K562 (cell line): ENCODE measurements around the gene CNTN4. TPM values are rescaled to one million over a fixed set of nuclear protein-coding genes. Genes with fewer than 3 reads are reported as not detected.

ENCODE experiments used
- ATAC-seq: fragments of 200-7000 bp; cut with Tn5 transposase; 3 replicates; pipeline ENCODE4 v1.9.1; 2020; ENCODE audit warnings: moderate library complexity
- BruUV-seq: library from RNA; stranded (reverse); fragments of 400-500 nt; replicated peaks from 2 replicates; lab custom pipeline; 2021; lab: Mats Ljungman, UMichigan
- CTCF ChIA-PET: fragments of 300-600 bp; formaldehyde crosslinking; extraction: SDS; loops from one replicate; lab custom pipeline; 2021; ENCODE audit warnings: low intra/inter-chr PET ratio; lab: Yijun Ruan, JAX
- POLR2A ChIA-PET: fragments of 300-600, 350-650 bp; sonication (Branson Sonifier 250); formaldehyde crosslinking; extraction: SDS; loops from one replicate; lab custom pipeline; 2021; ENCODE audit warnings: antibody characterized with exemption, inconsistent platforms; lab: Yijun Ruan, JAX
- DNase-seq, 4 experiments: peaks; one replicate each; pipeline versions ENCODE4 v3.0.0 to v3.0.0-alpha.2; 2011 to 2018; ENCODE audit warnings: low spot score in 3 of 4, mixed read lengths in 3 of 4; ENCODE audit errors: extremely low read depth in 1 of 4
- FAIRE-seq: peaks from 2 replicates; lab custom pipeline; 2011; peaks lifted over from hg19 to GRCh38; lab: Jason Lieb, UNC
- H2AFZ ChIP-seq: 2 replicates; pipeline ENCODE4 v1.6.0; 2011; ENCODE audit warnings: low read depth, low read length, control low read depth, inconsistent platforms
- H3K27ac ChIP-seq: fragments of 200-600 bp; 3 replicates; pipeline ENCODE4 v1.8.0; 2011; ENCODE audit warnings: low read depth, mild to moderate bottlenecking, control low read depth, inconsistent platforms, low read length, moderate library complexity, mixed read lengths; ENCODE audit errors: extremely low read depth
- H3K27me3 ChIP-seq, 2 experiments: fragments of 300-600 bp in 1 of 2; 2 replicates in 1 of 2; 3 replicates in 1 of 2; pipeline versions ENCODE4 v1.6.0 to v1.8.0; 2011; ENCODE audit warnings: inconsistent platforms in 2 of 2, low read length in 2 of 2, mild to moderate bottlenecking in 1 of 2, mixed read lengths in 1 of 2, moderate library complexity in 1 of 2; ENCODE audit not compliant: control insufficient read depth in 2 of 2, insufficient read depth in 2 of 2
- H3K36me3 ChIP-seq: fragments of 300-600 bp; 3 replicates; pipeline ENCODE4 v1.8.0; 2011; ENCODE audit warnings: mild to moderate bottlenecking, low read length, inconsistent platforms; ENCODE audit not compliant: control insufficient read depth, insufficient read depth
- H3K4me1 ChIP-seq, 2 experiments: fragments of 200-600 bp in 1 of 2; replicated peaks in 1 of 2; 2 replicates in 1 of 2; 3 replicates in 1 of 2; pipeline versions ENCODE4 v1.5.1 to v1.8.0; 2011; ENCODE audit warnings: inconsistent platforms in 2 of 2, low read length in 2 of 2, mild to moderate bottlenecking in 1 of 2, mixed read lengths in 1 of 2, moderate library complexity in 1 of 2; ENCODE audit not compliant: control insufficient read depth in 2 of 2, insufficient read depth in 2 of 2
- H3K4me2 ChIP-seq: 2 replicates; pipeline ENCODE4 v1.6.1; 2011; ENCODE audit warnings: low read length, control low read depth, inconsistent platforms, mixed read lengths; ENCODE audit not compliant: insufficient read depth
- H3K4me3 ChIP-seq: fragments of 200-600 bp; sonication (generic), shearing (Covaris generic); 2 replicates; pipeline ENCODE4 v1.5.1; 2016; ENCODE audit warnings: control low read depth, inconsistent platforms
- H3K79me2 ChIP-seq: fragments of 200-600 bp; 3 replicates; pipeline ENCODE4 v1.8.0; 2011; ENCODE audit warnings: low read length, inconsistent platforms; ENCODE audit not compliant: control insufficient read depth, insufficient read depth
- H3K9ac ChIP-seq, 2 experiments: 2 replicates each; pipeline versions ENCODE4 v1.6.0 to v1.6.1; 2011; ENCODE audit warnings: low read depth in 2 of 2, low read length in 2 of 2, control low read depth in 1 of 2, inconsistent platforms in 1 of 2, mild to moderate bottlenecking in 1 of 2, mixed read lengths in 1 of 2; ENCODE audit not compliant: insufficient read depth in 1 of 2
- H3K9me1 ChIP-seq: one replicate; pipeline ENCODE4 v1.6.0; 2011; ENCODE audit warnings: inconsistent platforms, mild to moderate bottlenecking, low read length, moderate library complexity; ENCODE audit not compliant: control insufficient read depth, insufficient read depth
- H3K9me3 ChIP-seq: replicated peaks from 2 replicates; pipeline ENCODE4 v1.5.1; 2011; ENCODE audit warnings: low read depth, low read length, inconsistent platforms; ENCODE audit not compliant: control insufficient read depth, insufficient read depth
- H4K20me1 ChIP-seq: replicated peaks from 2 replicates; pipeline ENCODE4 v1.6.1; 2011; ENCODE audit warnings: low read length, inconsistent platforms, mixed read lengths; ENCODE audit not compliant: control insufficient read depth, insufficient read depth
- KAT2B ChIP-seq: IDR thresholded peaks from one replicate; pipeline ENCODE4 v1.6.1; 2012; ENCODE audit warnings: low read depth, mild to moderate bottlenecking, control low read depth, inconsistent platforms, low read length, moderate library complexity
- MTF1 ChIP-seq: fragments of 250-450 bp; sonication (Bioruptor Pico); IDR thresholded peaks from 2 replicates; pipeline ENCODE4 v1.9.0; 2021; ENCODE audit warnings: moderate library complexity, mild to moderate bottlenecking, inconsistent platforms, borderline replicate concordance
- NFXL1 ChIP-seq: fragments of 450-650 bp; formaldehyde crosslinking; IDR thresholded peaks from 2 replicates; pipeline ENCODE4 v1.4.0; 2021; ENCODE audit warnings: mild to moderate bottlenecking
- PRPF4 ChIP-seq: fragments of 200-400 bp; formaldehyde crosslinking; IDR thresholded peaks from one replicate; pipeline ENCODE4 v1.6.1; 2017; ENCODE audit warnings: low read length, low read depth, mild to moderate bottlenecking; ENCODE audit not compliant: insufficient read depth, poor library complexity, severe bottlenecking
- SMC3 ChIP-seq: conservative IDR thresholded peaks from 2 replicates; pipeline ENCODE4 v1.6.1; 2011; ENCODE audit warnings: low read depth, low read length, improper control_type of control experiment; ENCODE audit not compliant: insufficient read depth
- WGBS: fragments of 100-300 bp; shearing (Covaris generic); methylation state at CpG from one replicate; pipeline ENCODE4 v1.1.6; 2016; ENCODE audit warnings: low coverage, mixed read lengths; ENCODE audit not compliant: insufficient coverage; ENCODE audit errors: missing lambda C conversion rate; 5-methylcytosine and 5-hydroxymethylcytosine counted together
- in situ Hi-C: fragments of 300-500 bp; cut with MboI; formaldehyde crosslinking; loops from 4 replicates; pipeline ENCODE4 v1.15.0; 2018; ENCODE audit warnings: inconsistent platforms, mixed read lengths
- intact Hi-C: fragments of 100-400 bp; cut with micrococcal nuclease; formaldehyde crosslinking; loops from 2 replicates; pipeline ENCODE4 v1.14.2; 2022
- polyA plus RNA-seq, 8 experiments: library from polyadenylated mRNA; depleted of rRNA in 4 of 8; stranded (reverse) in 5 of 8; unstranded in 3 of 8; fragments of >200 nt; fragmentation: Nextera tagmentation in 2 of 8; fragmentation: Illumina TruSeq in 1 of 8; extraction: Ambion mirVana in 2 of 8; extraction: Trizol in 1 of 8; gene quantifications; 2 replicates each; pipeline versions ENCODE4 v1.2.1 to v1.2.3, GENCODE V29; 2011 to 2014; ENCODE audit warnings: inconsistent platforms in 1 of 8, missing spikeins in 1 of 8
- total RNA-seq, 7 experiments: library from RNA; depleted of rRNA in 6 of 7; stranded (reverse); fragments of >200 nt in 6 of 7; fragmentation: Illumina TruSeq in 2 of 7; extraction: Trizol in 2 of 7; gene quantifications; 2 replicates each; pipeline versions ENCODE4 v1.2.1 to v1.2.3, GENCODE V29; 2011 to 2021; ENCODE audit warnings: low replicate concordance in 1 of 7
- TF ChIP-seq, protein P1 (sequence below): fragments of 450-650 bp; IDR thresholded peaks from 2 replicates; pipeline ENCODE4 v1.6.1; 2016; ENCODE audit warnings: missing biosample characterization, missing genetic modification characterization
- TF ChIP-seq, protein P2 (sequence below), 2 experiments: IDR thresholded peaks; 2 replicates each; pipeline ENCODE4 v1.6.1; 2011; ENCODE audit warnings: borderline replicate concordance in 1 of 2, control low read depth in 1 of 2, low read depth in 1 of 2, low read length in 1 of 2, mild to moderate bottlenecking in 1 of 2, mixed read lengths in 1 of 2, moderate library complexity in 1 of 2; ENCODE audit not compliant: insufficient read depth in 1 of 2, insufficient read length in 1 of 2, poor library complexity in 1 of 2, severe bottlenecking in 1 of 2; ENCODE audit errors: extremely low read depth in 1 of 2
- TF ChIP-seq, protein P3 (sequence below): fragments of 450-650 bp; IDR thresholded peaks from 2 replicates; pipeline ENCODE4 v1.6.1; 2014; ENCODE audit warnings: low read depth, mild to moderate bottlenecking, moderate library complexity, borderline replicate concordance
- TF ChIP-seq, protein P4 (sequence below): fragments of 250-450 bp; sonication (Bioruptor Pico); IDR thresholded peaks from 2 replicates; pipeline ENCODE4 v1.4.0; 2020

Gene CNTN4
- total and polyA plus RNA-seq, 9 of the 15 experiments (the other 6 are each of a cell fraction or from before 2014, with no cell fraction given) = not detected

DNA sequence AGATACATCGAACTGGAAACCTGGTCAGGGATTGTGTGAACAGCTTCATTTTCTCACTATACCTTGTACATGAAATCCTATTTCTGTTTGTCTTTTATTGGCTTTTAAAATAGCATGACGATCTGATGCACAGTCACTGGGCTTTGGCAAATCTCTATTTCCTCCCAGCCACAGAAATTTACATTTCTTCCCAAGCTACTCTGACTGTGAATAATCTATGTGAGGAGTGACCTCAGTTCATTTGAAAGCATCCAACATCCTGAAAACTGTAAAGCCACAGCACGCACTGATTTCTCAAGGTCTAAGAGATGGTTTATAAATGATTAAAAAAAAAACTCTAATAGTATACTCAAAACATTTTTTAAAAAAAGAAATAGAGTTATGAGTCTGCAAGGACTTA lies 561.2 kb downstream of the CNTN4 start (continued):
- TF ChIP-seq, protein P1, sequence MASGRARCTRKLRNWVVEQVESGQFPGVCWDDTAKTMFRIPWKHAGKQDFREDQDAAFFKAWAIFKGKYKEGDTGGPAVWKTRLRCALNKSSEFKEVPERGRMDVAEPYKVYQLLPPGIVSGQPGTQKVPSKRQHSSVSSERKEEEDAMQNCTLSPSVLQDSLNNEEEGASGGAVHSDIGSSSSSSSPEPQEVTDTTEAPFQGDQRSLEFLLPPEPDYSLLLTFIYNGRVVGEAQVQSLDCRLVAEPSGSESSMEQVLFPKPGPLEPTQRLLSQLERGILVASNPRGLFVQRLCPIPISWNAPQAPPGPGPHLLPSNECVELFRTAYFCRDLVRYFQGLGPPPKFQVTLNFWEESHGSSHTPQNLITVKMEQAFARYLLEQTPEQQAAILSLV (tag) = no peak
- no peak for TF ChIP-seq KAT2B

DNA sequence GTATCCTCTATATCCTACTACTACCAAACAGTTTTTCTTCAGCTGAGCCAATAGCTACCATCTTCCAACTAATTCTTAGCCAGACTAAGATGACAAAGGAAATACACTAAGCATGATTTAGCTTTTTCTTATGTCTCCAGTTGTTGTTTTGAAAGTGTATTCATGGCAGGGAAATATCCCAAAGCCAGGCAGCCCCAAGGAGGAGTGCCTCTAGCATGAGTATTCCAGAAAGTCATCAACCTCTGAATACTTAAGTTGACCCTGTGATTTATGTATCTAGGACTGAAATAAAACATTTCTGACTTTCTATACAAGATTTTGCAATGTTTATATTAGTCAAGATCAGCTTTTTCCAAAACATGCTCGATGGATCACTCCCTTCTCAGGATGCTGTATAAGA lies 562.4 kb downstream of the CNTN4 start:
- Histone ChIP-seq H4K20me1 (no peaks in the 10 kb centered on the region), H3K4me3 (no peak overlapping the region), H3K9me3 (0 out of 2 replicates have a peak, but pooled peaks cover 1% of the 10 kb centered on the region), H3K27ac (no peak overlapping the region), H3K36me3 (no peaks in the 10 kb centered on the region), H3K27me3 (no peaks in the 10 kb centered on the region), H3K79me2 (no peaks in the 10 kb centered on the region), H3K9me1 (no peaks in the 10 kb centered on the region), H3K9ac (no peak overlapping the region), H3K4me1 (no peaks in the 10 kb centered on the region), H2AFZ (no peak overlapping the region), H3K4me2 (no peak overlapping the region)
- CTCF ChIA-PET = no interaction called here
- intact Hi-C loops = no loop called here
- in situ Hi-C loops = no loop called here
- POLR2A ChIA-PET = interaction anchor here (0.7 kb wide), 1 partner anchor 330 kb away, joined by 3 read pairs; no protein-coding TSS in a partner anchor
- WGBS = 0% methylated on average over 1 of the region's 1 CpG
- BruUV-seq = no TSS peak
- no peak for FAIRE-seq
- DNase-seq = no peak
- no peak for ATAC-seq
- no peak for TF ChIP-seq PRPF4
- TF ChIP-seq, protein P2, sequence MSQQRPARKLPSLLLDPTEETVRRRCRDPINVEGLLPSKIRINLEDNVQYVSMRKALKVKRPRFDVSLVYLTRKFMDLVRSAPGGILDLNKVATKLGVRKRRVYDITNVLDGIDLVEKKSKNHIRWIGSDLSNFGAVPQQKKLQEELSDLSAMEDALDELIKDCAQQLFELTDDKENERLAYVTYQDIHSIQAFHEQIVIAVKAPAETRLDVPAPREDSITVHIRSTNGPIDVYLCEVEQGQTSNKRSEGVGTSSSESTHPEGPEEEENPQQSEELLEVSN (IDR thresholded peaks at IDR 0.05; ENCODE audit: borderline replicate concordance in 1 of 2, extremely low read depth in 1 of 2, insufficient read depth in 1 of 2, insufficient read length in 1 of 2, low read depth in 1 of 2, low read length in 1 of 2, poor library complexity in 1 of 2, severe bottlenecking in 1 of 2) = no peak
- no peak for TF ChIP-seq SMC3
- no peak for TF ChIP-seq MTF1
- TF ChIP-seq NFXL1 = no peak
- TF ChIP-seq, protein P3, sequence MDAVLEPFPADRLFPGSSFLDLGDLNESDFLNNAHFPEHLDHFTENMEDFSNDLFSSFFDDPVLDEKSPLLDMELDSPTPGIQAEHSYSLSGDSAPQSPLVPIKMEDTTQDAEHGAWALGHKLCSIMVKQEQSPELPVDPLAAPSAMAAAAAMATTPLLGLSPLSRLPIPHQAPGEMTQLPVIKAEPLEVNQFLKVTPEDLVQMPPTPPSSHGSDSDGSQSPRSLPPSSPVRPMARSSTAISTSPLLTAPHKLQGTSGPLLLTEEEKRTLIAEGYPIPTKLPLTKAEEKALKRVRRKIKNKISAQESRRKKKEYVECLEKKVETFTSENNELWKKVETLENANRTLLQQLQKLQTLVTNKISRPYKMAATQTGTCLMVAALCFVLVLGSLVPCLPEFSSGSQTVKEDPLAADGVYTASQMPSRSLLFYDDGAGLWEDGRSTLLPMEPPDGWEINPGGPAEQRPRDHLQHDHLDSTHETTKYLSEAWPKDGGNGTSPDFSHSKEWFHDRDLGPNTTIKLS = no peak
- TF ChIP-seq, protein P4, sequence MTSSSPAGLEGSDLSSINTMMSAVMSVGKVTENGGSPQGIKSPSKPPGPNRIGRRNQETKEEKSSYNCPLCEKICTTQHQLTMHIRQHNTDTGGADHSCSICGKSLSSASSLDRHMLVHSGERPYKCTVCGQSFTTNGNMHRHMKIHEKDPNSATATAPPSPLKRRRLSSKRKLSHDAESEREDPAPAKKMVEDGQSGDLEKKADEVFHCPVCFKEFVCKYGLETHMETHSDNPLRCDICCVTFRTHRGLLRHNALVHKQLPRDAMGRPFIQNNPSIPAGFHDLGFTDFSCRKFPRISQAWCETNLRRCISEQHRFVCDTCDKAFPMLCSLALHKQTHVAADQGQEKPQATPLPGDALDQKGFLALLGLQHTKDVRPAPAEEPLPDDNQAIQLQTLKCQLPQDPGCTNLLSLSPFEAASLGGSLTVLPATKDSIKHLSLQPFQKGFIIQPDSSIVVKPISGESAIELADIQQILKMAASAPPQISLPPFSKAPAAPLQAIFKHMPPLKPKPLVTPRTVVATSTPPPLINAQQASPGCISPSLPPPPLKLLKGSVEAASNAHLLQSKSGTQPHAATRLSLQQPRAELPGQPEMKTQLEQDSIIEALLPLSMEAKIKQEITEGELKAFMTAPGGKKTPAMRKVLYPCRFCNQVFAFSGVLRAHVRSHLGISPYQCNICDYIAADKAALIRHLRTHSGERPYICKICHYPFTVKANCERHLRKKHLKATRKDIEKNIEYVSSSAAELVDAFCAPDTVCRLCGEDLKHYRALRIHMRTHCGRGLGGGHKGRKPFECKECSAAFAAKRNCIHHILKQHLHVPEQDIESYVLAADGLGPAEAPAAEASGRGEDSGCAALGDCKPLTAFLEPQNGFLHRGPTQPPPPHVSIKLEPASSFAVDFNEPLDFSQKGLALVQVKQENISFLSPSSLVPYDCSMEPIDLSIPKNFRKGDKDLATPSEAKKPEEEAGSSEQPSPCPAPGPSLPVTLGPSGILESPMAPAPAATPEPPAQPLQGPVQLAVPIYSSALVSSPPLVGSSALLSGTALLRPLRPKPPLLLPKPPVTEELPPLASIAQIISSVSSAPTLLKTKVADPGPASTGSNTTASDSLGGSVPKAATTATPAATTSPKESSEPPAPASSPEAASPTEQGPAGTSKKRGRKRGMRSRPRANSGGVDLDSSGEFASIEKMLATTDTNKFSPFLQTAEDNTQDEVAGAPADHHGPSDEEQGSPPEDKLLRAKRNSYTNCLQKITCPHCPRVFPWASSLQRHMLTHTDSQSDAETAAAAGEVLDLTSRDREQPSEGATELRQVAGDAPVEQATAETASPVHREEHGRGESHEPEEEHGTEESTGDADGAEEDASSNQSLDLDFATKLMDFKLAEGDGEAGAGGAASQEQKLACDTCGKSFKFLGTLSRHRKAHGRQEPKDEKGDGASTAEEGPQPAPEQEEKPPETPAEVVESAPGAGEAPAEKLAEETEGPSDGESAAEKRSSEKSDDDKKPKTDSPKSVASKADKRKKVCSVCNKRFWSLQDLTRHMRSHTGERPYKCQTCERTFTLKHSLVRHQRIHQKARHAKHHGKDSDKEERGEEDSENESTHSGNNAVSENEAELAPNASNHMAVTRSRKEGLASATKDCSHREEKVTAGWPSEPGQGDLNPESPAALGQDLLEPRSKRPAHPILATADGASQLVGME (CRISPR knock-in tag) = no peak
